Memory B cell (primary cell): ENCODE measurements around the gene ABLIM2.
"Not testable (repeated sequence)": the region's sequence is repeated elsewhere in the genome, so short reads cannot be mapped to it uniquely, and the experiment has no call there.

ENCODE experiments used
- ATAC-seq: fragments of 150-1000 bp; cut with Tn5 transposase; 2 replicates; pipeline ENCODE4 v1.10.0; 2021; ENCODE audit warnings: low read depth, mild to moderate bottlenecking, moderate library complexity
- DNase-seq, 2 donors: peaks; one replicate each; pipeline ENCODE4 v3.0.0; 2022; ENCODE audit warnings: low spot score in 2 of 2
- H3K27ac Mint-ChIP-seq: one replicate; pipeline ENCODE4 v1.8.0; 2022; ENCODE audit warnings: mild to moderate bottlenecking, moderate library complexity, mixed read lengths
- H3K27me3 Mint-ChIP-seq: one replicate; pipeline ENCODE4 v1.8.0; 2022; ENCODE audit warnings: mixed read lengths
- H3K36me3 Mint-ChIP-seq: one replicate; pipeline ENCODE4 v1.8.0; 2022; ENCODE audit warnings: mild to moderate bottlenecking, mixed read lengths
- H3K4me1 Mint-ChIP-seq: one replicate; pipeline ENCODE4 v1.8.0; 2022; ENCODE audit warnings: mixed read lengths
- H3K4me3 Mint-ChIP-seq: one replicate; pipeline ENCODE4 v1.8.0; 2022; ENCODE audit warnings: mild to moderate bottlenecking, moderate library complexity, mixed read lengths
- H3K9me3 Mint-ChIP-seq: one replicate; pipeline ENCODE4 v1.8.0; 2022; ENCODE audit warnings: mixed read lengths

ABLIM2 gene

GRCh38 chr4:7949759-7950158 lies 208.9 kb downstream of the ABLIM2 start:
- Mint-ChIP-seq H3K4me1 (no peaks in the 10 kb centered on the region), H3K36me3 (peaks cover 1% of the 10 kb centered on the region), H3K4me3 (no peak overlapping the region), H3K27ac (no peak overlapping the region), H3K9me3 (peaks cover 4% of the 10 kb centered on the region), H3K27me3 (peaks cover 21% of the 10 kb centered on the region)
- DNase-seq (no peak), ATAC-seq (no peak)

- Mint-ChIP-seq H3K4me3 (no peak overlapping the region), H3K9me3 (peaks cover 3% of the 10 kb centered on the region), H3K27me3 (peaks cover 23% of the 10 kb centered on the region), H3K36me3 (peaks cover 1% of the 10 kb centered on the region), H3K27ac (no peak overlapping the region), H3K4me1 (no peaks in the 10 kb centered on the region)
- DNase-seq = no peak
- no peak for ATAC-seq
These were observed 210.7 kb downstream of the ABLIM2 start for GRCh38 chr4:7947927-7948326.

- H3K9me3 Mint-ChIP-seq = no peaks in the 10 kb centered on the region
- H3K27ac Mint-ChIP-seq = no peak overlapping the region
- H3K4me1 Mint-ChIP-seq = no peaks in the 10 kb centered on the region
- ATAC-seq = no peak
- H3K36me3 Mint-ChIP-seq = no peaks in the 10 kb centered on the region
- peaks cover 29% of the 10 kb centered on the region for H3K27me3 Mint-ChIP-seq
- no peak overlapping the region for H3K4me3 Mint-ChIP-seq
- DNase-seq = no peak
These were observed 212.8 kb downstream of the ABLIM2 start for GRCh38 chr4:7945709-7946380.

GRCh38 chr4:7944599-7945220 lies 213.9 kb downstream of the ABLIM2 start:
- H3K4me1 Mint-ChIP-seq = no peaks in the 10 kb centered on the region
- ATAC-seq (no peak), DNase-seq (no peak)
- H3K27me3 Mint-ChIP-seq = peaks cover 27% of the 10 kb centered on the region
- H3K27ac Mint-ChIP-seq = no peak overlapping the region
- H3K4me3 Mint-ChIP-seq = no peak overlapping the region
- no peaks in the 10 kb centered on the region for H3K9me3 Mint-ChIP-seq
- no peaks in the 10 kb centered on the region for H3K36me3 Mint-ChIP-seq

GRCh38 chr4:7943688-7944087 lies 214.9 kb downstream of the ABLIM2 start:
- not testable (repeated sequence) for DNase-seq, ATAC-seq, H3K9me3 Mint-ChIP-seq, H3K27ac Mint-ChIP-seq, H3K4me1 Mint-ChIP-seq, H3K4me3 Mint-ChIP-seq, H3K36me3 Mint-ChIP-seq
- H3K27me3 Mint-ChIP-seq = peaks cover 19% of the 10 kb centered on the region

- peaks cover 20% of the 10 kb centered on the region for H3K27me3 Mint-ChIP-seq
- no peak for DNase-seq
- no peak overlapping the region for H3K27ac Mint-ChIP-seq
- no peaks in the 10 kb centered on the region for H3K9me3 Mint-ChIP-seq
- no peaks in the 10 kb centered on the region for H3K36me3 Mint-ChIP-seq
- no peak for ATAC-seq
- H3K4me3 Mint-ChIP-seq = no peak overlapping the region
- no peaks in the 10 kb centered on the region for H3K4me1 Mint-ChIP-seq
These were observed 215.4 kb downstream of the ABLIM2 start for GRCh38 chr4:7943211-7943610.

- Mint-ChIP-seq H3K4me3 (no peak overlapping the region), H3K36me3 (no peaks in the 10 kb centered on the region), H3K27me3 (peaks cover 22% of the 10 kb centered on the region), H3K27ac (no peak overlapping the region), H3K4me1 (no peaks in the 10 kb centered on the region), H3K9me3 (no peaks in the 10 kb centered on the region)
- no peak for DNase-seq
- no peak for ATAC-seq
These were observed 216.6 kb downstream of the ABLIM2 start for GRCh38 chr4:7941965-7942496.

GRCh38 chr4:7941111-7941964 lies 217.3 kb downstream of the ABLIM2 start:
- no peaks in the 10 kb centered on the region for H3K9me3 Mint-ChIP-seq
- DNase-seq (no peak), ATAC-seq (no peak)
- no peak overlapping the region for H3K27ac Mint-ChIP-seq
- no peaks in the 10 kb centered on the region for H3K36me3 Mint-ChIP-seq
- peaks cover 20% of the 10 kb centered on the region for H3K27me3 Mint-ChIP-seq
- H3K4me3 Mint-ChIP-seq = no peak overlapping the region
- no peaks in the 10 kb centered on the region for H3K4me1 Mint-ChIP-seq

GRCh38 chr4:7939377-7940108 lies 219.1 kb downstream of the ABLIM2 start, which contains the start of gene AFAP1:
Gene AFAP1 (minus strand): TSS chr4:7939861. CDS start chr4:7872078, 67,783 bp downstream.
- Mint-ChIP-seq H3K4me1 (no peaks in the 10 kb centered on the region), H3K27me3 (peaks cover 20% of the 10 kb centered on the region), H3K36me3 (no peaks in the 10 kb centered on the region), H3K4me3 (peak within 1 kb of the TSS; percentile 24), H3K27ac (no peak within 1 kb of the TSS), H3K9me3 (no peaks in the 10 kb centered on the region)
- ATAC-seq (peak; percentile 87), DNase-seq (peak; percentile 24 to 45)

- DNase-seq (no peak), ATAC-seq (no peak)
- Mint-ChIP-seq H3K36me3 (no peaks in the 10 kb centered on the region), H3K9me3 (no peaks in the 10 kb centered on the region), H3K4me3 (no peak overlapping the region), H3K27me3 (peaks cover 18% of the 10 kb centered on the region), H3K27ac (no peak overlapping the region), H3K4me1 (no peaks in the 10 kb centered on the region)
These were observed 219.8 kb downstream of the ABLIM2 start for GRCh38 chr4:7938609-7939376.

- no peaks in the 10 kb centered on the region for H3K4me1 Mint-ChIP-seq
- no peaks in the 10 kb centered on the region for H3K9me3 Mint-ChIP-seq
- no peaks in the 10 kb centered on the region for H3K36me3 Mint-ChIP-seq
- H3K27me3 Mint-ChIP-seq = peaks cover 18% of the 10 kb centered on the region
- H3K4me3 Mint-ChIP-seq = no peak overlapping the region
- ATAC-seq = no peak
- H3K27ac Mint-ChIP-seq = no peak overlapping the region
- DNase-seq = no peak
These were observed 220.4 kb downstream of the ABLIM2 start for GRCh38 chr4:7938266-7938608.

GRCh38 chr4:7937006-7937405 lies 221.6 kb downstream of the ABLIM2 start:
- no peak for DNase-seq

More at GRCh38 chr4:7937006-7937405, 221.6 kb downstream of the ABLIM2 start:
- Mint-ChIP-seq H3K27ac (no peak overlapping the region), H3K9me3 (no peaks in the 10 kb centered on the region), H3K27me3 (peaks cover 16% of the 10 kb centered on the region), H3K4me3 (no peak overlapping the region), H3K36me3 (no peaks in the 10 kb centered on the region), H3K4me1 (no peaks in the 10 kb centered on the region)
- no peak for ATAC-seq
